GM12878 (cell line): ENCODE measurements around the gene CTIF. TPM values are rescaled to one million over a fixed set of nuclear protein-coding genes. Genes with fewer than 3 reads are reported as not detected.

Experiments used
- ATAC-seq: fragments of 200-7000 bp; cut with Tn5 transposase; 3 replicates; pipeline ENCODE4 v1.9.1; 2020; ENCODE audit warnings: mild to moderate bottlenecking, moderate library complexity
- BruUV-seq: library from RNA; stranded (reverse); fragments of 400-500 nt; replicated peaks from 2 replicates; lab custom pipeline; 2021; lab: Mats Ljungman, UMichigan
- CTCF ChIA-PET: fragments of 300-600 bp; sonication (Branson Sonifier 250); formaldehyde crosslinking; extraction: SDS; loops from one replicate; lab custom pipeline; 2021; ENCODE audit warnings: inconsistent platforms; lab: Yijun Ruan, JAX
- POLR2A ChIA-PET: fragments of 350-600 bp; formaldehyde crosslinking; extraction: SDS; loops from one replicate; lab custom pipeline; 2021; ENCODE audit warnings: inconsistent platforms; lab: Charles Lee
- RAD21 ChIA-PET: fragments of 300-600 bp; sonication (Branson Sonifier 250); formaldehyde crosslinking; loops from one replicate; lab custom pipeline; 2023; ENCODE audit warnings: antibody characterized with exemption; ENCODE audit not compliant: unreplicated experiment; lab: Charles Lee
- SMC1A ChIA-PET: fragments of 300-600 bp; sonication (Branson Sonifier 250); formaldehyde crosslinking; loops from one replicate; lab custom pipeline; 2023; ENCODE audit not compliant: unreplicated experiment, uncharacterized antibody; lab: Charles Lee
- DNase-seq: peaks from one replicate; pipeline ENCODE4 v3.0.0-alpha.2; 2011; ENCODE audit warnings: low read depth, low spot score
- FAIRE-seq: peaks from 3 replicates; lab custom pipeline; 2011; peaks lifted over from hg19 to GRCh38; lab: Jason Lieb, UNC
- H2AFZ ChIP-seq: 2 replicates; pipeline ENCODE4 v1.6.0; 2011; ENCODE audit warnings: low read depth, low read length, control low read depth; ENCODE audit not compliant: control insufficient read depth
- H3K27ac ChIP-seq: 2 replicates; pipeline ENCODE4 v1.5.1; 2011; ENCODE audit warnings: control low read depth; ENCODE audit not compliant: control insufficient read depth, insufficient read depth
- H3K27me3 ChIP-seq, 2 experiments: replicated peaks in 1 of 2; 2 replicates each; pipeline versions ENCODE4 v1.6.0 to v1.6.1; 2011; ENCODE audit warnings: low read length in 1 of 2; ENCODE audit not compliant: control insufficient read depth in 2 of 2, insufficient read depth in 2 of 2
- H3K36me3 ChIP-seq, 2 experiments: 2 replicates each; pipeline ENCODE4 v1.5.1; 2011; ENCODE audit warnings: low read length in 1 of 2; ENCODE audit not compliant: control insufficient read depth in 2 of 2, insufficient read depth in 2 of 2
- H3K4me1 ChIP-seq: 2 replicates; pipeline ENCODE4 v1.6.1; 2011; ENCODE audit warnings: mild to moderate bottlenecking, low read length, moderate library complexity, mixed read lengths; ENCODE audit not compliant: control insufficient read depth, insufficient read depth
- H3K4me2 ChIP-seq: 2 replicates; pipeline ENCODE4 v1.6.0; 2011; ENCODE audit warnings: control low read depth; ENCODE audit not compliant: control insufficient read depth, insufficient read depth
- H3K4me3 ChIP-seq: fragments of 200-600 bp; sonication (generic); 2 replicates; pipeline ENCODE4 v1.5.1; 2016
- H3K79me2 ChIP-seq: 2 replicates; pipeline ENCODE4 v1.6.0; 2011; ENCODE audit warnings: low read length; ENCODE audit not compliant: control insufficient read depth, insufficient read depth
- H3K9ac ChIP-seq: 2 replicates; pipeline ENCODE4 v1.8.0; 2011; ENCODE audit warnings: low read length, control low read depth, mixed read lengths; ENCODE audit not compliant: control insufficient read depth, insufficient read depth
- H3K9me3 ChIP-seq: replicated peaks from 3 replicates; pipeline ENCODE4 v1.5.1; 2011; ENCODE audit warnings: mild to moderate bottlenecking, low read length; ENCODE audit not compliant: control insufficient read depth, insufficient read depth
- H4K20me1 ChIP-seq: 2 replicates; pipeline ENCODE4 v1.6.0; 2011; ENCODE audit not compliant: control insufficient read depth, insufficient read depth
- BHLHE40 ChIP-seq, 2 experiments: fragments of 450-650 bp in 1 of 2; IDR thresholded peaks; 2 replicates each; pipeline ENCODE4 v1.6.1; 2011 to 2017; ENCODE audit warnings: low read depth in 2 of 2, borderline replicate concordance in 1 of 2, improper control_type of control experiment in 1 of 2, low read length in 1 of 2, mild to moderate bottlenecking in 1 of 2
- EZH2 ChIP-seq: IDR thresholded peaks from 2 replicates; pipeline ENCODE4 v1.6.1; 2012; ENCODE audit warnings: low read depth, mild to moderate bottlenecking, control low read depth, inconsistent platforms, low read length, borderline replicate concordance; ENCODE audit not compliant: control insufficient read depth
- FOXM1 ChIP-seq: IDR thresholded peaks from 2 replicates; pipeline ENCODE4 v1.6.1; 2012; ENCODE audit warnings: low read depth, mild to moderate bottlenecking, inconsistent platforms, low read length, moderate library complexity
- GATAD2B ChIP-seq: fragments of 450-650 bp; conservative IDR thresholded peaks from 2 replicates; pipeline ENCODE4 v1.6.1; 2017; ENCODE audit warnings: low read depth, mild to moderate bottlenecking, moderate library complexity
- IKZF2 ChIP-seq, 2 experiments: fragments of 450-650 bp; IDR thresholded peaks; 2 replicates each; pipeline ENCODE4 v1.6.1; 2017; ENCODE audit warnings: mild to moderate bottlenecking in 2 of 2, moderate library complexity in 2 of 2
- KAT2A ChIP-seq: conservative IDR thresholded peaks from 2 replicates; pipeline ENCODE4 v1.6.1; 2011; ENCODE audit warnings: low read depth, low read length; ENCODE audit not compliant: control insufficient read depth
- MTA2 ChIP-seq: fragments of 450-650 bp; IDR thresholded peaks from 2 replicates; pipeline ENCODE4 v1.6.1; 2016; ENCODE audit warnings: low read depth, mild to moderate bottlenecking, moderate library complexity
- NR2C1 ChIP-seq: fragments of 450-650 bp; IDR thresholded peaks from 2 replicates; pipeline ENCODE4 v1.6.1; 2017; ENCODE audit warnings: antibody characterized with exemption, mild to moderate bottlenecking, moderate library complexity
- SMC3 ChIP-seq: IDR thresholded peaks from 2 replicates; pipeline ENCODE4 v1.6.1; 2011; ENCODE audit warnings: low read length, improper control_type of control experiment, borderline replicate concordance
- YBX1 ChIP-seq: fragments of 450-650 bp; IDR thresholded peaks from 2 replicates; pipeline ENCODE4 v1.6.1; 2016; ENCODE audit warnings: antibody characterized with exemption
- ZBED1 ChIP-seq: IDR thresholded peaks from 2 replicates; pipeline ENCODE4 v1.6.1; 2016; ENCODE audit warnings: borderline replicate concordance
- WGBS: methylation state at CpG from one replicate; pipeline ENCODE4 v1.1.6; 2016; ENCODE audit warnings: low lambda C conversion rate; ENCODE audit not compliant: insufficient replicate concordance, insufficient coverage; ENCODE audit errors: missing lambda C conversion rate; 5-methylcytosine and 5-hydroxymethylcytosine counted together
- in situ Hi-C: fragments of 300-500 bp; cut with MboI; formaldehyde crosslinking; loops from 9 replicates; pipeline ENCODE4 v1.14.3; 2018; ENCODE audit warnings: mixed read lengths
- intact Hi-C: fragments of 100-400 bp; cut with micrococcal nuclease; formaldehyde crosslinking; loops from one replicate; pipeline ENCODE4 v1.14.2; 2022; ENCODE audit not compliant: unreplicated experiment
- polyA plus RNA-seq, 11 experiments: library from polyadenylated mRNA; depleted of rRNA in 4 of 11; unstranded in 6 of 11; stranded (reverse) in 5 of 11; fragments of >200 nt; fragmentation: Nextera tagmentation in 4 of 11; fragmentation: Illumina TruSeq in 1 of 11; extraction: Ambion mirVana in 4 of 11; extraction: Trizol in 1 of 11; gene quantifications; 1 replicate in 1 of 11; 2 replicates in 10 of 11; pipeline versions ENCODE4 v1.2.1 to v1.2.3, GENCODE V29; 2011 to 2016; ENCODE audit warnings: inconsistent platforms in 2 of 11, missing spikeins in 2 of 11, low read depth in 1 of 11
- total RNA-seq, 4 experiments: library from RNA; depleted of rRNA in 3 of 4; stranded (reverse); fragments of >200 nt in 3 of 4; fragmentation: Illumina TruSeq in 1 of 4; extraction: Trizol in 1 of 4; gene quantifications; 2 replicates each; pipeline versions ENCODE4 v1.2.1 to v1.2.3, GENCODE V29; 2013 to 2021

Gene CTIF
- total and polyA plus RNA-seq, 10 of the 15 experiments (the other 5 are each of a cell fraction or from before 2014, with no cell fraction given) = 0.06 to 11.6 (median 2.5) TPM

- DNase-seq = no peak
- ChIA-PET SMC1A (no interaction called here), POLR2A (no interaction called here), RAD21 (no interaction called here), CTCF (no interaction called here)
- BruUV-seq = no TSS peak
- Histone ChIP-seq H3K27ac (no peak overlapping the region), H3K4me3 (peak overlapping the region; percentile 96; the same call in 1 of the 2 replicates), H3K4me1 (no peaks in the 10 kb centered on the region; the same call in 1 of the 2 replicates), H4K20me1 (no peaks in the 10 kb centered on the region), H3K9ac (no peak overlapping the region), H3K36me3 (no peaks in the 10 kb centered on the region), H2AFZ (no peak overlapping the region), H3K79me2 (no peaks in the 10 kb centered on the region), H3K9me3 (no peaks in the 10 kb centered on the region), H3K4me2 (no peak overlapping the region; the same call in 1 of the 2 replicates), H3K27me3 (no peaks in the 10 kb centered on the region; a peak in 1 of 4 replicates)
- no peak for TF ChIP-seq IKZF2 (IDR thresholded peaks at IDR 0.05)
- no peak for TF ChIP-seq SMC3
- TF ChIP-seq NR2C1 = no peak
- TF ChIP-seq KAT2A = no peak
- TF ChIP-seq GATAD2B = no peak
- no peak for TF ChIP-seq BHLHE40 (IDR thresholded peaks at IDR 0.05; ENCODE audit: borderline replicate concordance in 1 of 2, low read depth in 2 of 2, low read length in 1 of 2)
- TF ChIP-seq EZH2 = no peak
- TF ChIP-seq MTA2 = no peak
- TF ChIP-seq YBX1 = no peak
- TF ChIP-seq ZBED1 = no peak
- TF ChIP-seq FOXM1 = no peak
- 94% methylated on average over 4 of the region's 4 CpGs for WGBS
- in situ Hi-C loops = no loop called here
- no peak for ATAC-seq
- intact Hi-C loops = no loop called here
- no peak for FAIRE-seq
Measured at GRCh38 chr18:48541747-48542400, 3.0 kb downstream of the CTIF start.
